WTC11 (cell line): Measurements from ENCODE around the gene MAML2.

Source experiments
- E2F1 ChIP-seq: sonication (generic); formaldehyde crosslinking; IDR thresholded peaks from 2 replicates; pipeline ENCODE4 v1.8.0; 2022; ENCODE audit warnings: mild to moderate bottlenecking, missing genetic modification reagents
- GABPB1 ChIP-seq: sonication (generic); formaldehyde crosslinking; IDR thresholded peaks from 2 replicates; pipeline ENCODE4 v1.8.1; 2023; ENCODE audit warnings: mild to moderate bottlenecking, missing genetic modification reagents
- IRF1 ChIP-seq: sonication (generic); formaldehyde crosslinking; IDR thresholded peaks from 2 replicates; pipeline ENCODE4 v1.8.0; 2023; ENCODE audit warnings: missing genetic modification reagents
- IRF2 ChIP-seq: sonication (generic); formaldehyde crosslinking; IDR thresholded peaks from 2 replicates; pipeline ENCODE4 v1.8.0; 2022; ENCODE audit warnings: low read depth, missing genetic modification reagents, borderline replicate concordance
- NR1H2 ChIP-seq: sonication (generic); formaldehyde crosslinking; IDR thresholded peaks from 2 replicates; pipeline ENCODE4 v1.9.0; 2021; ENCODE audit warnings: mild to moderate bottlenecking, moderate library complexity, missing genetic modification reagents
- PREB ChIP-seq: sonication (generic); formaldehyde crosslinking; IDR thresholded peaks from 2 replicates; pipeline ENCODE4 v1.8.1; 2022; ENCODE audit warnings: mild to moderate bottlenecking, missing genetic modification reagents, moderate library complexity, borderline replicate concordance
- SOX15 ChIP-seq: fragments of 250-450 bp; sonication (Bioruptor Pico); IDR thresholded peaks from 2 replicates; pipeline ENCODE4 v1.9.0; 2021; ENCODE audit warnings: mild to moderate bottlenecking
- TF ChIP-seq, protein P1 (sequence below): fragments of 200-600 bp; IDR thresholded peaks from 2 replicates; pipeline ENCODE4 v1.8.0; 2022; ENCODE audit warnings: antibody characterized with exemption
- TF ChIP-seq, protein P2 (sequence below): sonication (generic); formaldehyde crosslinking; conservative IDR thresholded peaks from 2 replicates; pipeline ENCODE4 v1.8.1; 2023; ENCODE audit warnings: mild to moderate bottlenecking, low read depth, missing genetic modification reagents, moderate library complexity

DNA sequence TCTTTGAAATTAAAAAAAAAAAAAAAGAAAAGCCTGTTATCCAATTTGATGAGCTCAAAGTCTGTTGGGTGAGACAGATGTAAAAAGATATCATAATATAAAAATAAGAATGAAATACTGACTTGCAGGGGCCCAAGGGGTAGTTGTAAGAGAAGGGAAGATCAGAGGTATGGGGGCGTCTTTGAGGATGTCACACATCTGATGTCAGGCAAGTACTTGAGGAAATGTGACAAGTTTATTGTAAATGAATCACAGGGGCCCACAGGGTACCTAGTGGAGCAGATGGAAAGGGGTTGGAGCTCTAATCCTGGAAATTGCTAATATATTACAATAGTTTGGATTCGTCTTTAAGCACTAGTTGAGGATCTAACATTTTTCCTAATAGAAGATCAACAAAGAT lies 131.6 kb downstream of the MAML2 start:
- TF ChIP-seq IRF1 (CRISPR knock-in tag), result no peak
- TF ChIP-seq, protein P1, sequence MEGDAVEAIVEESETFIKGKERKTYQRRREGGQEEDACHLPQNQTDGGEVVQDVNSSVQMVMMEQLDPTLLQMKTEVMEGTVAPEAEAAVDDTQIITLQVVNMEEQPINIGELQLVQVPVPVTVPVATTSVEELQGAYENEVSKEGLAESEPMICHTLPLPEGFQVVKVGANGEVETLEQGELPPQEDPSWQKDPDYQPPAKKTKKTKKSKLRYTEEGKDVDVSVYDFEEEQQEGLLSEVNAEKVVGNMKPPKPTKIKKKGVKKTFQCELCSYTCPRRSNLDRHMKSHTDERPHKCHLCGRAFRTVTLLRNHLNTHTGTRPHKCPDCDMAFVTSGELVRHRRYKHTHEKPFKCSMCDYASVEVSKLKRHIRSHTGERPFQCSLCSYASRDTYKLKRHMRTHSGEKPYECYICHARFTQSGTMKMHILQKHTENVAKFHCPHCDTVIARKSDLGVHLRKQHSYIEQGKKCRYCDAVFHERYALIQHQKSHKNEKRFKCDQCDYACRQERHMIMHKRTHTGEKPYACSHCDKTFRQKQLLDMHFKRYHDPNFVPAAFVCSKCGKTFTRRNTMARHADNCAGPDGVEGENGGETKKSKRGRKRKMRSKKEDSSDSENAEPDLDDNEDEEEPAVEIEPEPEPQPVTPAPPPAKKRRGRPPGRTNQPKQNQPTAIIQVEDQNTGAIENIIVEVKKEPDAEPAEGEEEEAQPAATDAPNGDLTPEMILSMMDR, result no peak
- TF ChIP-seq, protein P2, sequence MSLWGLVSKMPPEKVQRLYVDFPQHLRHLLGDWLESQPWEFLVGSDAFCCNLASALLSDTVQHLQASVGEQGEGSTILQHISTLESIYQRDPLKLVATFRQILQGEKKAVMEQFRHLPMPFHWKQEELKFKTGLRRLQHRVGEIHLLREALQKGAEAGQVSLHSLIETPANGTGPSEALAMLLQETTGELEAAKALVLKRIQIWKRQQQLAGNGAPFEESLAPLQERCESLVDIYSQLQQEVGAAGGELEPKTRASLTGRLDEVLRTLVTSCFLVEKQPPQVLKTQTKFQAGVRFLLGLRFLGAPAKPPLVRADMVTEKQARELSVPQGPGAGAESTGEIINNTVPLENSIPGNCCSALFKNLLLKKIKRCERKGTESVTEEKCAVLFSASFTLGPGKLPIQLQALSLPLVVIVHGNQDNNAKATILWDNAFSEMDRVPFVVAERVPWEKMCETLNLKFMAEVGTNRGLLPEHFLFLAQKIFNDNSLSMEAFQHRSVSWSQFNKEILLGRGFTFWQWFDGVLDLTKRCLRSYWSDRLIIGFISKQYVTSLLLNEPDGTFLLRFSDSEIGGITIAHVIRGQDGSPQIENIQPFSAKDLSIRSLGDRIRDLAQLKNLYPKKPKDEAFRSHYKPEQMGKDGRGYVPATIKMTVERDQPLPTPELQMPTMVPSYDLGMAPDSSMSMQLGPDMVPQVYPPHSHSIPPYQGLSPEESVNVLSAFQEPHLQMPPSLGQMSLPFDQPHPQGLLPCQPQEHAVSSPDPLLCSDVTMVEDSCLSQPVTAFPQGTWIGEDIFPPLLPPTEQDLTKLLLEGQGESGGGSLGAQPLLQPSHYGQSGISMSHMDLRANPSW, result no peak
- no peak for TF ChIP-seq GABPB1 (CRISPR knock-in tag)
- no peak for TF ChIP-seq IRF2 (CRISPR knock-in tag)
- no peak for TF ChIP-seq PREB
- TF ChIP-seq E2F1 (CRISPR knock-in tag), result no peak
- TF ChIP-seq SOX15 (CRISPR knock-in tag), result no peak
- no peak for TF ChIP-seq NR1H2 (CRISPR knock-in tag)
